Large intestine (tissue), 12 donors: ENCODE measurements around the gene PPP2R2B. TPM values are rescaled to one million over a fixed set of nuclear protein-coding genes. Genes with fewer than 3 reads are reported as not detected.

Source experiments
- DNase-seq, 2 donors: peaks; one replicate each; pipeline versions ENCODE4 v3.0.0 to v3.0.0-alpha.2; 2013
- H3K27ac ChIP-seq: one replicate; pipeline ENCODE4 v1.5.1; 2013; ENCODE audit warnings: low read length
- H3K27me3 ChIP-seq: 2 replicates; pipeline ENCODE4 v1.6.1; 2013; ENCODE audit warnings: low read length; ENCODE audit not compliant: control insufficient read depth, insufficient read depth
- H3K36me3 ChIP-seq: 2 replicates; pipeline ENCODE4 v1.6.1; 2013; ENCODE audit warnings: low read length; ENCODE audit not compliant: control insufficient read depth, insufficient read depth
- H3K4me1 ChIP-seq: one replicate; pipeline ENCODE4 v1.6.1; 2013; ENCODE audit warnings: low read length; ENCODE audit not compliant: control insufficient read depth, insufficient read depth
- H3K4me3 ChIP-seq: one replicate; pipeline ENCODE4 v1.5.1; 2013; ENCODE audit warnings: low read length
- H3K9me3 ChIP-seq: one replicate; pipeline ENCODE4 v1.6.1; 2013; ENCODE audit warnings: mild to moderate bottlenecking, low read depth, low read length, moderate library complexity; ENCODE audit not compliant: control insufficient read depth
- WGBS: methylation state at CpG from one replicate; pipeline ENCODE4 v1.1.5; 2013; ENCODE audit warnings: low lambda C conversion rate; ENCODE audit not compliant: insufficient coverage; 5-methylcytosine and 5-hydroxymethylcytosine counted together
- long read RNA-seq, 11 donors: transcript quantifications; one replicate each; lab custom pipeline, GENCODE V29; 2026
- polyA plus RNA-seq: library from polyadenylated mRNA; unstranded; fragments of 120-200 nt; gene quantifications from one replicate; pipeline ENCODE4 v1.2.1, GENCODE V29; 2013

Gene PPP2R2B
- 8.0 TPM for polyA plus RNA-seq
- long read RNA-seq, donor 1 = 0 reads
- long read RNA-seq, donor 2, partial matches to known transcripts = 0 of 1 reads
- long read RNA-seq, donor 2, other reads (novel, unspliced or antisense) = 0 of 1 reads
- long read RNA-seq, donor 3, full-length matches to known transcripts = 1 of 1 reads
- long read RNA-seq, donor 3, partial matches to known transcripts = 0 of 1 reads
- long read RNA-seq, donor 3, other reads (novel, unspliced or antisense) = 0 of 1 reads
- long read RNA-seq, donor 4 = 0 reads
- long read RNA-seq, donor 5, partial matches to known transcripts = 0 of 1 reads
- long read RNA-seq, donor 5, other reads (novel, unspliced or antisense) = 0 of 1 reads
- long read RNA-seq, donor 6, full-length matches to known transcripts = 1 of 1 reads
- long read RNA-seq, donor 6, partial matches to known transcripts = 0 of 1 reads
- long read RNA-seq, donor 6, other reads (novel, unspliced or antisense) = 0 of 1 reads
- long read RNA-seq, donor 7, partial matches to known transcripts = 0 of 1 reads
- long read RNA-seq, donor 7, other reads (novel, unspliced or antisense) = 0 of 1 reads
- long read RNA-seq, donor 8, full-length matches to known transcripts = 1 of 1 reads
- long read RNA-seq, donor 8, partial matches to known transcripts = 0 of 1 reads
- long read RNA-seq, donor 8, other reads (novel, unspliced or antisense) = 0 of 1 reads
- long read RNA-seq, donor 9, full-length matches to known transcripts = 3 of 3 reads
- long read RNA-seq, donor 9, partial matches to known transcripts = 0 of 3 reads
- long read RNA-seq, donor 9, other reads (novel, unspliced or antisense) = 0 of 3 reads
- long read RNA-seq, donor 10, partial matches to known transcripts = 0 of 2 reads
- long read RNA-seq, donor 10, other reads (novel, unspliced or antisense) = 0 of 2 reads
- long read RNA-seq, donor 11 = 0 reads

DNA sequence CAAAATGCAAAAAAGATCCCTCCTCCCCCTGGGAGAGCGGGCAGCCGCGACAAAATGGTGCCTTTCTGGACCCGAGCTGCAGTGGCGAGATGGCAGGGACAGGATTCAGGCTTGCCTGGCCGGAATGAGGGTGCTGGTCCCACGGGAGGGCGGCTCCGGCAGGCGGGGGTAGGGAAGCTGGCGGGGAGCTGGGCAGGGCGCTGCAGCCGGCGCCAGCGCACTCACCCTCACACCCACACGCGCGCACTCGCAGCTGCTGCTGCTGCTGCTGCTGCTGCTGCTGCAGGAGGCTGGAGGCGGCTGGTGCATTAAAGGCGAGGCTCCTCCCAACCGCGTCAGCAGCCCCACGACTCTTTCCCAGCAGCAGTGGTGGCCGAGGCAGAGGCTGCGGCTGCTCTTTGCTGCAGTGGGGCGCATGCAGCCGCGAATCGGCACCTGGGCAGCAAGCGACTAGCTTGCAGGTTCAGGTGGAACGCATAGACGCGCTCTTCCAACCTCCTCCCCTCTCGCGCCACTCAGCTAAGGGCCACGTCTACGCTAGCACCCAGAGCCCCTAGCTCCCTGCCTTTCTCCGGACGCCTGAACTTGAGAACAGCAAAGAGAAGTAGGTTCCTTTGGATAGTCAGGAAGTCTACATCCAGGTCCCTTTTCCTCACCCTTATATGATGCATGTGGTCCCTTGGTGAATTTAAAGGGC lies at the start of gene PPP2R2B:
Gene PPP2R2B, minus strand, starts transcription at position 282 of the 697 bp plus-strand sequence.
- no CpG with 5 or more reads among the region's 40 CpGs for WGBS
- H3K36me3 ChIP-seq = no peaks in the 10 kb centered on the region
- no peak within 1 kb of the TSS for H3K27ac ChIP-seq
- H3K4me1 ChIP-seq = peaks cover 9% of the 10 kb centered on the region
- H3K27me3 ChIP-seq = peaks cover 31% of the 10 kb centered on the region
- peak within 1 kb of the TSS; percentile 50 for H3K4me3 ChIP-seq
- DNase-seq = peak; percentile 38 to 62
- no peaks in the 10 kb centered on the region for H3K9me3 ChIP-seq

DNA sequence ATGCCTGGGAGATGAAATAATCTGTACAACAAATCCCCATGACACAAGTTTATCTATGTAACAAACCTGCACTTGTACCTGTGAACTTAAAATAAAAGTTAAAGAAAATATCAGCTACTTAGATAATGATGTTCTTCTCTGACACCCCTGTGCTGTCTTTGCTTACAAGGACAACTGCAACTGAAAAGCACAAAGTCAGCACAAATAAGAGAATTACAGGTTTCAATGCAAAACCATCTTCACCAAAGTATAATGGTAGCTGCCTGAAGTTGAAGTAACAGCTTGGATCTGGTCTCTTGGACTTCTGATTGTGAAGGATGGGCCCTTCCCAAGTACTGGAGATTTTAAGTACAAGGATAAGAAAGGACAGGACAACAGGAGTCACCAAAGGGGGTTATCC lies 45.6 kb upstream of the PPP2R2B start:
- Histone ChIP-seq H3K27me3 (peaks cover 5% of the 10 kb centered on the region), H3K4me3 (no peak overlapping the region), H3K9me3 (no peaks in the 10 kb centered on the region), H3K27ac (no peak overlapping the region), H3K36me3 (no peaks in the 10 kb centered on the region), H3K4me1 (no peaks in the 10 kb centered on the region)
- no peak for DNase-seq

DNA sequence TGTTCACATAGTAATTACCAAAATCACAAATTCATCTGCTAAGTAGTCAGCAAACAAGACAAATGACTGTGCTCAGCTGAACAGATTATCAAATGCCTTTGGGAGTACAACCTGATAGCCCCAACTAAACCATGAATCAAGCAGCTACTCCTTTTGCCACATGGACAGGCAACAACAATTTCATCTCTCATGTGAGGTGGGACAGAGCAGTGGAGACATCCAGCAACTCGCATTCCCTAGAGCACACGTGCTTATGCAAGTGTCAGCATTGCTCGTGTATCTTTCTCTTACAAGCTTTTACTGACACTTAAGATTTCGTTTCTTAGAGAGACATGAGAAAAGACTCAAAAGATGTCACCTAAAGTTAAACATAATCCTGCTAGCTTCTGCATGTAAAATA lies 42.7 kb upstream of the PPP2R2B start:
- Histone ChIP-seq H3K36me3 (no peaks in the 10 kb centered on the region), H3K9me3 (no peaks in the 10 kb centered on the region), H3K4me3 (no peak overlapping the region), H3K27me3 (peaks cover 5% of the 10 kb centered on the region), H3K27ac (no peak overlapping the region), H3K4me1 (no peaks in the 10 kb centered on the region)
- WGBS = no CpG with 5 or more reads among the region's 4 CpGs
- no peak for DNase-seq

DNA sequence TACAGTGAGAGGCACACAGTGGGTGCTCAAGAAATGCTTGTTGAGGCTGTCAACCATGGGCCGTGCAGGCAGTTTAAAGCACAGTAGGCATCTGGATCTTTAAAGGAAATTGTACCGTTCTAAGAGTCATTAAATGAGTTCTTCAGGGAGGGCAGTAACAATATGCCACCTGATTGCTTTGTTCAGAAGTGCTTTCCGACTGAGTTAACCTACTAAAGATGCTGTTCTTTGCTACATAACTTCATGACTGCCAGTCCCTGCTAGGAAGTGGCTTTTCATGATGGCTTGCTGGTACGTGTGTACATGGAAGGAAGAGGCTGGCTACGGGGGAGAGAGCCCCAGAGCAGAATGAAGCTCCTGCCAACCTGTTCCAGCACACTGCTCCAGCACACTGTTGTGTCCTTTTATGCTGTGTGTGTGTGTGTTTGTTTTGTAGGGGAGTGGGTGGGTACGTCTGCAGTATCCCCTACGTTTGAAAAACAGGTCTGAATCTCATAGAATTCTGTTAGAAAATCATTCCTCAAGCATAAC lies 41.9 kb upstream of the PPP2R2B start:
- Histone ChIP-seq H3K4me1 (no peaks in the 10 kb centered on the region), H3K36me3 (no peaks in the 10 kb centered on the region), H3K9me3 (no peaks in the 10 kb centered on the region), H3K27ac (no peak overlapping the region), H3K27me3 (peaks cover 5% of the 10 kb centered on the region), H3K4me3 (no peak overlapping the region)
- 80% methylated on average over 1 of the region's 7 CpGs for WGBS
- no peak for DNase-seq

DNA sequence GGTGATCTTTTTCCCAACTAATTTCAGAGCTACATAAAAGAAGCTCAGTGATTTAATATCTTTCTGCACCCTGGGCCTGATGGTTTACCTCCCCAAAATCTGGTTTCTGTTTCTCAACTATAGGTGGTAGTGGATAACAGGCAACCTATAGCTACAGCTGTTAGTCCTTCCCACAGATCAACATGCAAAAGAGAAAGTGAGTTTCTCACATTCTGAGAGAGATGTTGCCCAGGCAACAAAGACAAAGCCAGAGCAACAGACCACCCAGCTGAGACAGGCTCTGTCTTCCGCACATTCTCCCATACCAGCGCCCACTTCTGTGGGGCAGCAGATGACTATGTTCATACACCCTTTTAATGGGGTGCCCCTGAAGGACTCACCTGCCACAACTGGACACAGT lies 40.7 kb upstream of the PPP2R2B start:
- no CpG with 5 or more reads among the region's 2 CpGs for WGBS
- Histone ChIP-seq H3K9me3 (no peaks in the 10 kb centered on the region), H3K4me1 (no peaks in the 10 kb centered on the region), H3K4me3 (no peak overlapping the region), H3K27me3 (peaks cover 5% of the 10 kb centered on the region), H3K27ac (no peak overlapping the region), H3K36me3 (no peaks in the 10 kb centered on the region)
- no peak for DNase-seq

DNA sequence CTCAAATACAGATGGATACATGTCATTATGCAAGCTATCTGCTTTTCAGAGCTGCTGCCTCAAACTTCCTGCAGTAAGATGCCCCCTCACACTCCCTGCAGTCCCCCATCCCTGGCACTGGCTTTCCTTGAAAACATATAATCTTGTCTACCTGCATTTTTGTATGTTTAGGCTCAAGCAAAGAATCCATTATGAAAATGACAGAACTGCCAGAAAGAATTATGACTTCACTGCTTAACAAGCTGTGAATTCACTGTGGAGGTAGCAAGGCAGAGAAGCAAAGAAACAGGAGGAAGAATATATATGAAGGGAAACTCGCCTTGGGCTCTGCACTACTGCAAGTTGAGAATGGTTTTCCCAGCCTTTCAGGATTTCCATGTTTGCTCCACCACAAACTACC lies 39.4 kb upstream of the PPP2R2B start:
- Histone ChIP-seq H3K9me3 (no peaks in the 10 kb centered on the region), H3K4me1 (no peaks in the 10 kb centered on the region), H3K36me3 (no peaks in the 10 kb centered on the region), H3K4me3 (no peak overlapping the region), H3K27me3 (peaks cover 5% of the 10 kb centered on the region), H3K27ac (no peak overlapping the region)
- no peak for DNase-seq
- no CpG with 5 or more reads among the region's 1 CpG for WGBS

DNA sequence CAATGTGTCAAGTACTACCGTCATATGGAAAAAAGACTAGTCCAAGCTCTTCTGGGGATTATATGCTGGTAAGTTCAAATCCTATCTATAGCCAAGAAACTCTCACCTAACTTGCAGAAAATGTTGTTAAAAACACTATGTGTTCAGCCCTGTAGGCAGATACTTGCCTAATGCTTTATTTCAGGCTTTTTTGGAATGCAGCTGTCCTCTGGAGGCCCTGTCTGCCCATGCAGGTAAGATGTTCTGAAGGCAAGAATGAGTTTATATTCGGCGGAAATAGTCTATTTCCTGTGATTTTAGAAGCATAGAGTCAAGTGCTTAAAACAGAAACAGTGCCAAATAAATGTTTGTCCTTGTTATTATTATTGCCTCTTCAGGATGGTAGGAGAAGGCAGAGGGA lies 34.3 kb upstream of the PPP2R2B start:
- H3K36me3 ChIP-seq = no peaks in the 10 kb centered on the region
- H3K27me3 ChIP-seq = no peaks in the 10 kb centered on the region
- H3K4me3 ChIP-seq = no peak overlapping the region
- no peaks in the 10 kb centered on the region for H3K9me3 ChIP-seq
- H3K4me1 ChIP-seq = no peaks in the 10 kb centered on the region
- 83% methylated on average over 2 of the region's 3 CpGs for WGBS
- DNase-seq = no peak
- H3K27ac ChIP-seq = no peak overlapping the region

DNA sequence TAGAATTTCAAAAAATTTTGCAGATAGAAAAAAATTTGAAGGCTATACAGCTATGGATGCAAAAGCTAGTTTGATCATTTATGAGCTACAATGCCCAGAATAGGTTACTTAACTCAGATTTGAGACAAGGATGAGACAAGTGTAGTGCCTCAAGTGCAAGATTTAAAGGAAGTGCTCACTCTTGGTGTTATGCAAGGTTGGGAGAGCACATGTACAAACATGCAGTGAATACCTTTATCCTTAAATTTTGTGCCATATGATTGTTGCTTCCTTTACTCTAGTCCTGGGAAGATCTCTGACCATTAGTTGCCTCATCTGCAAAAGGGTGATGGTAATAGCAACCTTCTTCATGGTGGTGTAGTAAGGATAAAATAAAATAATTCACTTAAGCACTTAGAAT lies 31.7 kb upstream of the PPP2R2B start:
- H3K4me3 ChIP-seq = no peak overlapping the region

DNA sequence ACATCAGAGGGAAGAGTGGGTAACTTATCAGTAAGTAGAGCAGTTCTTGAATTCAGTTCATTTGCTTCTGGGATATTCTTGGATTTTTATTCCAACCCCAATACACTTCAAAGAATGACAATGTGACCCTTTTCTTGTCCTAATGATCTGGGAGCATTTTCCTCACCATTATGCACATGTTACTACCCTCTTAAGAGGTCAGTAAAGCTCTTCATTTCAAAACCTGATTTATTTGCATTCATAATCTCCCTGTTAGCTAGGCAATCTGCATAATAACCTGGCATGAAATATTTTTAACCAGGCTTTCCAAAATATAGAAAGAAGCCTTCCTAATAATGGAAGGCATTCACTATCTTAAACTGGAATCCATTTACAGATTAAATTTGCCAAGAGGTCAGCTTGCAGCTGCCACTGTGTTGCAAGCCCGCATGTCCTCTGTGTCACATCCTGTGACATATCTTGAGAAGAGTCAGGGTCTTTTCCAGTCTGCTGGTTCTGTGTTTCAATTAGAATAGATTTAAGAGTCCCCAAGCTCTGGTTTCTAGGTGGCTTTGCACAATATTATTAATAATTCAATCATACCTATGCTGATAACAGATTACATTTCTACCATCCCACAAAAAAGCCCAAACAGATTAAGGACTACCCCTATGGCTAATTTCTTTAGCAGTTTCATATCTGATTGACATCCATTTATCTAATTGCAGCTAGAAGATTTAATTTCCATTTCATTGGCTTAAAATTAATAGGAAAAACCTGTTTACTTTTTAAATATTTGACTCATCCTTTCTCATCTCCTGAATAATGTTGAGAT lies 30.9 kb upstream of the PPP2R2B start:
- H3K9me3 ChIP-seq = no peaks in the 10 kb centered on the region
- H3K36me3 ChIP-seq = no peaks in the 10 kb centered on the region
- H3K4me1 ChIP-seq = no peaks in the 10 kb centered on the region
- no peak for DNase-seq
- WGBS = no CpG with 5 or more reads among the region's 1 CpG
- no peak overlapping the region for H3K4me3 ChIP-seq
- no peak overlapping the region for H3K27ac ChIP-seq
- H3K27me3 ChIP-seq = no peaks in the 10 kb centered on the region

More for the DNA sequence above, 31.7 kb upstream of the PPP2R2B start:
- Histone ChIP-seq H3K9me3 (no peaks in the 10 kb centered on the region), H3K36me3 (no peaks in the 10 kb centered on the region), H3K27ac (no peak overlapping the region), H3K4me1 (no peaks in the 10 kb centered on the region), H3K27me3 (no peaks in the 10 kb centered on the region)
- no peak for DNase-seq
